Lung (tissue), 12 donors: ENCODE results near the gene KMT5C. TPM values are rescaled to one million over a fixed set of nuclear protein-coding genes. Genes with fewer than 3 reads are reported as not detected.

ENCODE experiments used
- ATAC-seq: fragments of 200-7000 bp; cut with Tn5 transposase; one replicate; pipeline ENCODE4 v1.9.1; 2020; ENCODE audit warnings: moderate number of reproducible peaks; ENCODE audit not compliant: insufficient read depth, low FRiP score
- DNase-seq, 3 donors: peaks; one replicate each; pipeline ENCODE4 v3.0.0-alpha.2; 2013 to 2017
- H3K27ac ChIP-seq, 2 donors: one replicate each; pipeline ENCODE4 v1.5.1; 2013; ENCODE audit warnings: mild to moderate bottlenecking in 2 of 2, moderate library complexity in 2 of 2, control low read depth in 1 of 2, inconsistent platforms in 1 of 2, low read depth in 1 of 2, low read length in 1 of 2
- H3K27me3 ChIP-seq, 3 donors: one replicate each; pipeline ENCODE4 v1.5.1; 2013; ENCODE audit warnings: low read length in 2 of 3; ENCODE audit not compliant: control insufficient read depth in 3 of 3, insufficient read depth in 3 of 3
- H3K36me3 ChIP-seq, 4 donors: one replicate each; pipeline ENCODE4 v1.5.1; 2013; ENCODE audit warnings: low read length in 4 of 4, mild to moderate bottlenecking in 1 of 4, moderate library complexity in 1 of 4; ENCODE audit not compliant: control insufficient read depth in 4 of 4, insufficient read depth in 4 of 4
- H3K4me1 ChIP-seq, 5 donors: one replicate each; pipeline ENCODE4 v1.5.1; 2013; ENCODE audit warnings: low read length in 5 of 5, mild to moderate bottlenecking in 2 of 5, moderate library complexity in 1 of 5; ENCODE audit not compliant: control insufficient read depth in 5 of 5, insufficient read depth in 5 of 5
- H3K4me3 ChIP-seq: one replicate; pipeline ENCODE4 v1.5.1; 2013; ENCODE audit warnings: mild to moderate bottlenecking, control low read depth, moderate library complexity
- H3K9ac ChIP-seq, 2 donors: one replicate each; pipeline ENCODE4 v1.5.1; 2013; ENCODE audit warnings: low read length in 2 of 2, control low read depth in 1 of 2; ENCODE audit not compliant: insufficient read depth in 1 of 2
- H3K9me3 ChIP-seq, 4 donors: one replicate each; pipeline ENCODE4 v1.5.1; 2013; ENCODE audit warnings: low read length in 3 of 4, mild to moderate bottlenecking in 1 of 4, moderate library complexity in 1 of 4; ENCODE audit not compliant: control insufficient read depth in 4 of 4, insufficient read depth in 3 of 4
- CTCF ChIP-seq: IDR thresholded peaks from 2 replicates; pipeline ENCODE4 v1.5.1; 2012; ENCODE audit warnings: mild to moderate bottlenecking; ENCODE audit errors: control extremely low read depth, extremely low read depth
- WGBS, 2 donors: extraction: QIAGEN DNeasy Blood & Tissue Kit; methylation state at CpG; one replicate each; pipeline ENCODE4 v1.1.7; 2013; 5-methylcytosine and 5-hydroxymethylcytosine counted together
- polyA plus RNA-seq, 2 donors: library from polyadenylated mRNA; stranded (reverse); fragments of 200-250 nt; gene quantifications; one replicate each; pipeline ENCODE4 v1.2.1, GENCODE V29; 2013
- total RNA-seq, 2 donors: library from RNA; depleted of rRNA in 1 of 2; stranded (reverse); fragments of >200 nt in 1 of 2; gene quantifications; one replicate each; pipeline ENCODE4 v1.2.1, GENCODE V29; 2014 to 2021
- donor health status: control.
- donor health status: control.
- donor health status: Bipolar disorder and iron deficiency.
- donor health status: healthy.
- donor health status: DM: yes; HTN: yes; CAD: no.

Gene KMT5C
- total and polyA plus RNA-seq, 4 donors, result 6.7 to 16.5 (median 12.5) TPM

- no peak for TF ChIP-seq CTCF
- H3K9ac ChIP-seq, result no peak overlapping the region
- H3K36me3 ChIP-seq, result peaks cover 0 to 17% (median 3%) of the 10 kb centered on the region in 4 donors
- DNase-seq, result no peak
- no peaks in the 10 kb centered on the region for H3K9me3 ChIP-seq
- no peaks in the 10 kb centered on the region for H3K27me3 ChIP-seq
- no peak for ATAC-seq
- H3K4me3 ChIP-seq, result no peak overlapping the region
- 87 to 90% methylated on average over 17 of the region's 17 CpGs for WGBS, 2 donors
- peaks cover 0 to 8% (median 3%) of the 10 kb centered on the region in 5 donors for H3K4me1 ChIP-seq
- no peak overlapping the region for H3K27ac ChIP-seq
These were observed 33.6 kb upstream of the KMT5C start for GRCh38 chr19:55305983-55306562.

GRCh38 chr19:55306712-55307111 lies 33.0 kb upstream of the KMT5C start:
- Histone ChIP-seq H3K9me3 (no peaks in the 10 kb centered on the region), H3K36me3 (peaks cover 0 to 17% (median 3%) of the 10 kb centered on the region in 4 donors), H3K9ac (no peak overlapping the region), H3K4me1 (peaks cover 0 to 4% (median under 1%) of the 10 kb centered on the region in 5 donors), H3K27me3 (no peaks in the 10 kb centered on the region), H3K4me3 (no peak overlapping the region), H3K27ac (no peak overlapping the region)
- no peak for TF ChIP-seq CTCF
- no peak for DNase-seq
- ATAC-seq, result no peak
- WGBS, 2 donors, result 72 to 83% methylated on average over 3 of the region's 3 CpGs

GRCh38 chr19:55308281-55308680 lies 31.4 kb upstream of the KMT5C start:
- DNase-seq (no peak), ATAC-seq (no peak)
- Histone ChIP-seq H3K27ac (no peak overlapping the region), H3K4me1 (no peaks in the 10 kb centered on the region), H3K4me3 (no peak overlapping the region), H3K9ac (no peak overlapping the region), H3K9me3 (no peaks in the 10 kb centered on the region), H3K27me3 (no peaks in the 10 kb centered on the region), H3K36me3 (peaks cover 0 to 17% (median 3%) of the 10 kb centered on the region in 4 donors)
- 93% methylated on average over 11 of the region's 11 CpGs for WGBS, 2 donors
- no peak for TF ChIP-seq CTCF

- no peak for ATAC-seq
- no peaks in the 10 kb centered on the region for H3K4me1 ChIP-seq
- no peak for DNase-seq
- no peaks in the 10 kb centered on the region for H3K9me3 ChIP-seq
- 88 to 94% methylated on average over 5 of the region's 5 CpGs for WGBS, 2 donors
- peaks cover 0 to 17% (median 3%) of the 10 kb centered on the region in 4 donors for H3K36me3 ChIP-seq
- TF ChIP-seq CTCF, result no peak
- no peak overlapping the region for H3K9ac ChIP-seq
- H3K27me3 ChIP-seq, result no peaks in the 10 kb centered on the region
- H3K27ac ChIP-seq, result no peak overlapping the region
- H3K4me3 ChIP-seq, result no peak overlapping the region
These were observed 30.2 kb upstream of the KMT5C start for GRCh38 chr19:55309448-55309847.
